AG04449 (cell line): ENCODE results near the gene ALDH8A1.

Experiments used
- CTCF ChIA-PET: fragments of 350-600 bp; formaldehyde crosslinking; extraction: SDS; loops from one replicate; lab custom pipeline; 2021; ENCODE audit warnings: antibody characterized with exemption; lab: Yijun Ruan, JAX
- POLR2A ChIA-PET: fragments of 400-600, 350-600 bp; formaldehyde crosslinking; extraction: SDS; loops from one replicate; lab custom pipeline; 2020; ENCODE audit warnings: antibody characterized with exemption, inconsistent platforms; lab: Yijun Ruan, JAX
- DNase-seq: peaks from one replicate; pipeline ENCODE4 v3.0.0-alpha.2; 2010; ENCODE audit warnings: low read depth, low spot score
- H3K4me3 ChIP-seq: 2 replicates; pipeline ENCODE4 v1.5.1; 2011; ENCODE audit warnings: low read depth, mild to moderate bottlenecking, control low read depth, low read length
- CTCF ChIP-seq: IDR thresholded peaks from one replicate; pipeline ENCODE4 v1.5.1; 2011; ENCODE audit warnings: mild to moderate bottlenecking, moderate library complexity, low read length, control low read depth, inconsistent platforms; ENCODE audit not compliant: insufficient read depth; ENCODE audit errors: missing control alignments

ALDH8A1 gene

DNA sequence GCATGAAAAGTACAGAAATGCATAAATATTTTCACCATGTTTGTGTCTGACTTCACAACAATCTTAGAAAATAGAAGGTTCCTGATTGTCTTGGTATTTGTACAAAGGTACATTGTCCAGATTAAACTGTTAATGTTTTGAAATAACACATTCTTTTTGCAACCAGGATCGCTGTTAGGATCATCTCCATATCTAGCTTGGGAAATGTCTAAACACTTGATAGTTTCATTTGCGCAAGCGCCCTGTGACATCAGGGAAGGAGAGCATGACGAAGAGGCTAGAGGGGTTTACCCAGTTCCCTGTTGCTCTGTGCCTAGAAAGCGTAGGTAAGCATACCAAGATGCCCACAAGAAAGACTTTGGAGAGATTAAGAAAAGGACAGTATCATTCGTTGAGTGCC lies 19.4 kb downstream of the ALDH8A1 start:
- ChIA-PET POLR2A (no interaction called here), CTCF (interaction anchor here (0.8 kb wide), 1 partner anchor 11 kb away, joined by 3 read pairs; no protein-coding TSS in a partner anchor)
- H3K4me3 ChIP-seq = no peak overlapping the region
- no peak for TF ChIP-seq CTCF
- DNase-seq = no peak

GRCh38 chr6:134928151-134928900 lies 21.6 kb downstream of the ALDH8A1 start:
- POLR2A ChIA-PET = no interaction called here
- CTCF ChIA-PET = interaction anchor here (1.1 to 3.1 kb wide), 3 partner anchors 9 to 775 kb away, joined by 3 to 13 read pairs (median 4); no protein-coding TSS in a partner anchor
- no peak overlapping the region for H3K4me3 ChIP-seq
- DNase-seq = no peak
- TF ChIP-seq CTCF = no peak

- ChIA-PET POLR2A (no interaction called here), CTCF (interaction anchor here (0.7 to 1.3 kb wide), 4 partner anchors 10 to 769 kb away, joined by 3 to 10 read pairs (median 3); no protein-coding TSS in a partner anchor)
- no peak for DNase-seq
- TF ChIP-seq CTCF = no peak
- no peak overlapping the region for H3K4me3 ChIP-seq
These were observed 24.1 kb downstream of the ALDH8A1 start for GRCh38 chr6:134925800-134926199.

GRCh38 chr6:134921721-134922261 lies 28.1 kb downstream of the ALDH8A1 start:
- H3K4me3 ChIP-seq = no peak overlapping the region
- ChIA-PET POLR2A (no interaction called here), CTCF (interaction anchor here (1.7 to 3.0 kb wide), 3 partner anchors 13 to 34 kb away, joined by 3 to 10 read pairs (median 8); no protein-coding TSS in a partner anchor)
- no peak for TF ChIP-seq CTCF
- no peak for DNase-seq

- no peak for DNase-seq
- POLR2A ChIA-PET = no interaction called here
- H3K4me3 ChIP-seq = no peak overlapping the region
- CTCF ChIA-PET = interaction anchor here (1.0 to 3.5 kb wide), 5 partner anchors 12 to 33 kb away, joined by 3 to 27 read pairs (median 8); no protein-coding TSS in a partner anchor
- TF ChIP-seq CTCF = no peak
These were observed 28.6 kb downstream of the ALDH8A1 start for GRCh38 chr6:134921276-134921675.

GRCh38 chr6:134920422-134920821 lies 29.5 kb downstream of the ALDH8A1 start:
- ChIA-PET POLR2A (no interaction called here), CTCF (interaction anchor here (1.0 to 3.5 kb wide), 7 partner anchors 11 to 797 kb away, joined by 3 to 27 read pairs (median 3); no protein-coding TSS in a partner anchor)
- no peak for DNase-seq
- no peak overlapping the region for H3K4me3 ChIP-seq
- TF ChIP-seq CTCF = no peak
